Measurements from ENCODE around the gene P3H1.
"Not testable (repeated sequence)": the region's sequence is repeated elsewhere in the genome, so short reads cannot be mapped to it uniquely, and the experiment has no call there.

P3H1 gene, protein sequence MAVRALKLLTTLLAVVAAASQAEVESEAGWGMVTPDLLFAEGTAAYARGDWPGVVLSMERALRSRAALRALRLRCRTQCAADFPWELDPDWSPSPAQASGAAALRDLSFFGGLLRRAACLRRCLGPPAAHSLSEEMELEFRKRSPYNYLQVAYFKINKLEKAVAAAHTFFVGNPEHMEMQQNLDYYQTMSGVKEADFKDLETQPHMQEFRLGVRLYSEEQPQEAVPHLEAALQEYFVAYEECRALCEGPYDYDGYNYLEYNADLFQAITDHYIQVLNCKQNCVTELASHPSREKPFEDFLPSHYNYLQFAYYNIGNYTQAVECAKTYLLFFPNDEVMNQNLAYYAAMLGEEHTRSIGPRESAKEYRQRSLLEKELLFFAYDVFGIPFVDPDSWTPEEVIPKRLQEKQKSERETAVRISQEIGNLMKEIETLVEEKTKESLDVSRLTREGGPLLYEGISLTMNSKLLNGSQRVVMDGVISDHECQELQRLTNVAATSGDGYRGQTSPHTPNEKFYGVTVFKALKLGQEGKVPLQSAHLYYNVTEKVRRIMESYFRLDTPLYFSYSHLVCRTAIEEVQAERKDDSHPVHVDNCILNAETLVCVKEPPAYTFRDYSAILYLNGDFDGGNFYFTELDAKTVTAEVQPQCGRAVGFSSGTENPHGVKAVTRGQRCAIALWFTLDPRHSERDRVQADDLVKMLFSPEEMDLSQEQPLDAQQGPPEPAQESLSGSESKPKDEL

DNA sequence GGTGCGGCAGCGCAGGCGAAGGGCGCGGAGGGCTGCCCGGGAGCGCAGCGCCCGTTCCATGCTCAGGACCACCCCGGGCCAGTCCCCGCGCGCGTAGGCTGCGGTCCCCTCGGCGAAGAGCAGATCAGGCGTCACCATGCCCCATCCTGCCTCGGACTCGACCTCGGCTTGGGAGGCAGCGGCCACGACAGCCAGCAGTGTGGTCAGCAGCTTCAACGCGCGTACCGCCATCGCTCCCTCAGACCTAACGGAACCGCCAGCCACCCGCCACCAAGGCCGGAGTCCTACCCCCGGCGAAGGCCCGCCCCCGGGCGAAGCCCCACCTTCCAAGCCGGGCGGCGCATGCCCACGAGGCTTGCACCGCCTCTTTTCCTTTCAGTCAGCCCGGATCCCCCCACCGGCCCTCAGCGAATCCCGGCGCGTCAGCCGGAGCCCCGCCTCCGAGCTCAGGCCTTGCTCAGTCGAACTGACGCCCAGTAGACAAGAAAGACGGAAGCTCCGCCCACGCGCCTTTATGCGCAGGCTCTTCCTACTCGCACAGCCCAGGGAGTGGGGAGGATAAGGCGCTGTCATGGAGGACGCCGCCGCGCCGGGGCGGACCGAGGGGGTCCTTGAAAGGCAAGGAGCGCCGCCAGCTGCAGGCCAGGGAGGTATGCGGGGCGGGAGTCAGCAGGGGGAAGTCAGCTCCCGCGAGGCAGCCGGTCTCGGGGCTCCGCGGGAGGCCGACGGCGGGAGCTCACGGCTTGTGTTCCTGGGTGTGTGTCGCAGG is at the start of gene P3H1, which contains the start of gene C1orf50:
P3H1 (minus strand) TSS at position 288 of the 769 bp plus-strand sequence; CDS start at position 231, 57 bp downstream.
C1orf50 (plus strand) TSS at position 509 of the 769 bp plus-strand sequence; CDS start at position 572, 63 bp downstream.
- peak; percentile 99 for DNase-seq

DNA sequence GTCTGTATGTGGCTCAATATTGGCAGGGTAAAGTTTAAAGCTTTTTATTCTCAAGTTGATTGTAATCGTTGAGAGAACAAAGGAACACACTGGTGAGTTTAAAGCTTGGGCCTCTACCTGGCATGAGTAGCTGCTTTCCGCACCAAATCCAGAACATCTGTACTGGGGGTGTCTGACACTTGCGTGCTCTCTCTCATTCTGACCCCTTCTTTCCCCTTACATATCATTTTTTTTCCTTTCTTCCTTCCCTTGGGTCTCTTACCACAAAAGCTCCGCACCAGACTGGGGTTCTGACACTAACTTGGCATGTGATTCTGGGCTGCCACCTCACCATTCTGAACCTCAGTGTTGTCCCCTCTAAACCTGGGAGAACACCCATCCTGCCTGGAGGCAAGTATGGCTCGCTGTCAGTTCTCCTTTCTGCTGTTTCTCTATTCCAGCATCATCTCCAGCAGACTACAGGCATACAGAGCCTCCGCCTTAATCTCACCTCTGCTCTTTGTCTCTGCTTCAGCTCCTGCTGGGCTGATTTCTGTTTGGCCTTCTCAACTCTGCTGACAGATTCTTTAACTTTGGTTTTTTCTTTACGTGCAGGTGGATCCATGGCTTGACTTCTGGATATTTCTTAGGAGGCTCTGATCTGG is 49.2 kb upstream of the P3H1 start:
- DNase-seq, result peak; percentile 31

DNA sequence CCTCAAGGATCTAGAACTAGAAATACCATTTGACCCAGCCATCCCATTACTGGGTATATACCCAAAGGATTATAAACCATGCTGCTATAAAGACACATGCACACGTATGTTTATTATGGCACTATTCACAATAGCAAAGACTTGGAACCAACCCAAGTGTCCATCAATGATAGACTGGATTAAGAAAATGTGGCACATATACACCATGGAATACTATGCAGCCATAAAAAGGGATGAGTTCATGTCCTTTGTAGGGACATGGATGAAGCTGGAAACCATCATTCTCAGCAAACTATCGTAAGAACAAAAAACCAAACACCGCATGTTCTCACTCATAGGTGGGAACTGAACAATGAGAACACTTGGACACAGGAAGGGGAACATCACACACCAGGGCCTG is 48.0 kb upstream of the P3H1 start:
- not testable (repeated sequence) for DNase-seq

DNA sequence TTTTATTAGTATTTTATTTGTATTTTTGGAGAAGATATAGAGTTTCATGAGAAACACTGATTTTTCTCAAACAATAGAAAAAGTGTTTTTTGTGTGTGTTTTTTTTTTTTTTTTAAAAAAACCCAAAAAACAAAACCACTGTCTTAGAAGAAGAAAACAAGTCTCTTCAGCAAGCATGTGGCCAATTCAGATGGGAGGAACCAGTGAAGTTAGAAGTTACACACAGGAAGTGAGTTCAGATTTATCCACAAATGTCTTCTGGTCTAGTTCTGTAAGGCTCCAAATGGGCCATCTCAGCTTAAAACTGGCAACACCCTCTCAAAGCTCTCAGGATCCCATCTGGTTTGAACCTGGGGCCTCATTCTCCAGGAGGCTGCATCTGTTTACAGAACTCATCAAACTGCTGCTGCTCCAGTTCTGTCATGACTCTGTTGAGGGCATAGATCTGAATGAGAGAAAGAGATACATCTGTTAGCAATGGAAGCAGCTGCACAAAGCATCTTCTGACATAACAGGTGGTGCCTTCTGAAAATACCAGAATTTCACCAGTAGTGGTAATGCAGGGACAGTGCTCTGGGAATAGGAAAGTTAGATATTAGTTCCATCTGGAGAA is 40.3 kb upstream of the P3H1 start:
- DNase-seq, result no peak

DNA sequence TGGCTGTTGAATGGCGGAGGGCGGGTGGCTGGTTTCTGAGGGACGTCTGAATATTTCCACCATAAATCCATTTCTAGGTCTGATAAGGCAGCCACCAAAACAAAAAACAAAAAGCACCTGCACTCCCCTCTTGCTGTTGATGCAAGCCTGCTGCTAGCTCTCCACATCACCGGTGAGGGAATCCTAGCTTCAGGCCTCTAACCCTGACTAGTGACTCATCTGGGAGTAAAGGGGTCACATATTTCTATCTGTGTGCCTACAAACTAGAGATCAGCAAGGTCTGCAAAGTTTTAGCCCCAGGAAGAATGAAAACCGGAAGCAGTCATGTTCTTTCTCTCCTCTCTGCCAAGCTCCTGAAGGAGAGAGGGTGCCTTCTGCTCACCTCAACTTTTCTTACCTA is 39.8 kb upstream of the P3H1 start:
- DNase-seq, result no peak

DNA sequence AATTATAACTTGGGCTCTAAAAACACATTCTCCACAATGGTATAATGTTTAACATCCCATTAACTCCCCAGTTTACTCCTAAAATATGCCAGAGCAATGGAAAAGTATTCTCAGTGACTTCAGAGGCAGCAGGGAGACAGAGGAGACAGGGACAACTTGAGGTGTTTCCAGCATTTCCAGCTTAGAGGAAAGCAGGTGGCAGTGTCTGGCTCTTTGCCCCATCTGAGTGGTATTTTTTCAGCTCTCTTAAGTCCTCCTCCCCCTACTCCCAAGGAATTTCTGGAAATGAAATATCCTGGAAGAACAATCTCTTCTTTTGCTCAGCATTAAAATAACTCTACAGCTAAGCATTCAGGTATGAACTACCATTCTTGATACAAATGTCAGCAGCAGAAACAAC is 39.3 kb upstream of the P3H1 start:
- no peak for DNase-seq

DNA sequence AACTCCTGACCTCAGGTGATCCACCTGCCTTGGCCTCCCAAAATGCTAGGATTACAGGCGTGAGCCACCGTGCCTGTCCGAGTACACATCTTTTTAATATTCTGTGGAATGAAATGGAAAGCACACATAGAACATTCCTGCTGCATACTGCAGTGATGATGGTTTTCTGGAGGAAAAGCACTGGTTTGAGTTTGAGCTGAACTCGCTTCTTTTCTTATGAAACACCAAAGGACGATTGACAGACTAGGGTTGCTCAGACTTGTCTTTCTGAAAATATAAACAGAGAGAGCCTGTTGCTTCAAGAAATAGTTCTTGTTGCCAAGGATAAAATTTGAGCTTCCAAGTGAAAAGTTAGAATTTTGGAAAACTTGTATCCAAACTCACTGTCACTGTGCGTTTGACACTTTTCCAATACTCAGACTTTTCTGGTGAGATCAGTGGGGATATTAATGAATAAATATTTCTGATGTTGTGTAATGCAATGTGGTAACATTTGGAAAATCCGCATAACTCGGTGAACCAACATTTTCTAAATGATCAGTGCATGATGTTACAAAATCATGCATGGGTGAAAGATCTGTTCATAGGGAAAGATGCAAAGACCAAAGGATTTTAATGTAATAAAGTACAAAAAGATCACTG is 35.1 kb upstream of the P3H1 start:
- no peak for DNase-seq

DNA sequence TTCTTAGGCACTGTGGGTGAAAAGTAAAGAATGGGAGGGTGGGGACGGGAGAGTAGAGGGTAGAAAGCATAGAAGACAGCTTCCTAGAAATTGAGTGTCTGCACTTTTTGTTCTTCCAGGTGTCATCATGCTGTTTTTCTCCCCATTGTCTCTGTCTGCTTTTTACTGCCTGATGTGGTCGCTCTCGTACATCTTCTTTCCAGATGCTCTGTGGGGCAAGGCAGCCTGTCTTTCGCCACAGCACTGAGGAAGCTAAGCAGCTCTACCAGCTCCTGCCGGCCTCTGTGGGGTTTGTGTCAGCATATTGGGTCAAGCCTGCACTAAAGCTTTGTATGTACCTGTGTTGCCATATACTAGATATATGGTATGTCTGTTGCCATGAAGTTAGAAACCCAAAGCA is 31.2 kb upstream of the P3H1 start:
- no peak for DNase-seq

DNA sequence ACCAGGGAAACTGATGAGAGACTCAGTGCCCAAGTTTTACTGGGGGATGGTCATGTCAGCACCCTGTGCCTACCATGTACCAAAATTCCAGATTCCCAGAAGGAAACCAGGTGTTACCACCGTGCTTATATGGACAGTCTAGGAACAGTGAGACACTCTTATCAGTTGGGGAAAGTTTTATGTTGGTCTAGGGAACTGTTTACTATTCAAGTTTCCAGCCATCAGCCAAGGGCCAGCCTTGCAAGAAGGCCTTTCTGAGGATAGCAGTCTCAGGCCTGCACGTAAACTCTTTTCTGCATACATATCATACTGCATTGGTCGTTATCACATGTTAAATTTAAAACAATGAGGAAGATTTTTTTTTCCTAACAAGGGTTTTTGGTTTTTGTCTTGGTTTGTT is 30.6 kb upstream of the P3H1 start:
- DNase-seq, result no peak

DNA sequence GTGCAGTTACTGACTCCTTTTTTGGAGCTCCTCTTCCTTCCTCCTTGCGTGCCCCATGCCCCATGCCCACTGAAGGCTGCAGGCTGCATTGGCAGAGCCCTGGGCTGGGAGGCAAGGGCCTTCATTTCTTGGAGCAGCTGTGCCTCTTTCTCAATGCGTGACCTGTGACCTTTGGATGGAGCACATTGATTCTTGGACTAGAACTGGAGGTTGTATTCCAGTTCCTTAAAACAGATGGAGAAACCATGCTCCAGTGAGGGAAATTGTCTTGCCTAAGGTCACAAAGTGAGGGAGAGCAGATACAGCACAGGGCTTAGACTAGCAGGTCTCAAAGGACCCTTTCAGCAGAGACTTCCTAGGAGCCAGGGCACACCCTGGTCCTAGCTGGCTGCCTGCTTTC is 27.0 kb upstream of the P3H1 start:
- no peak for DNase-seq

DNA sequence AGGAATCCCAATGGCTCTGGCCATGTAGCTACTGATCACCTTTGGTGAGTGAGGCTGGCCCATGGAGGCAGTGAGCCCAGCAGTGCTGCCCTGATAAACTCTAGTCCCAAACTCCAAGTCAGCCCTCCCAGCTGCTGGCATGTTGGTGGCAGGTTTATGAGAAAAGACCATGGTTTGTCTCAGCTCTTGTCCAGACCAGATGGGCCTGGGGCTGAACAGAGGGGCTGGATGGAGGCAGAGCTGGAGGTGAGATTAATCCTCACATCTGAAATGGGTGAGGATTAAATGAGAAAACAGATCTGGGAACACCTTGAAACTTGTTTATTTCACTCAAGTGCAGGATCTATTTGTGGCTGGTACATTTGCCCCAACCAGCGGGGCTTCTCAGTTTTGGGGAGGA is 21.2 kb upstream of the P3H1 start:
- no peak for DNase-seq

DNA sequence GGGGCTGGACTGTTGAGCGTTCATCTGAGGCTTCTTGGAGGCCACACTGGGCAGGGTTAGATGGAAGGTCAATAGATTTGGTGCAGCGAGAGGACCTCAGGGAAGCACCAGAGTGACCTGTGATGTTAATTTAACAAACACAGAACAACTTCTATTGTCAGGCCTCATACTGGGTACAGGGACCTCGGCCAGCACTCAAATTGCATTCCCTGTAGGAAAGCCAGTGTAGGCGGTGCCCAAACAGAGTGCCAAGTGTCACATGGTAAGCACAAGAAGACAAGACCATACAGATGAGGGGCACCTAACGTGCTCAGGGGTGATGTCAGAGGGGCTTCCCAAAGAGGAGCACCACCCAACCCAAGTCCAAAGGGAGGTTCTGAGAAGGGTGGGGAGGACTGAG is 19.3 kb upstream of the P3H1 start:
- no peak for DNase-seq

DNA sequence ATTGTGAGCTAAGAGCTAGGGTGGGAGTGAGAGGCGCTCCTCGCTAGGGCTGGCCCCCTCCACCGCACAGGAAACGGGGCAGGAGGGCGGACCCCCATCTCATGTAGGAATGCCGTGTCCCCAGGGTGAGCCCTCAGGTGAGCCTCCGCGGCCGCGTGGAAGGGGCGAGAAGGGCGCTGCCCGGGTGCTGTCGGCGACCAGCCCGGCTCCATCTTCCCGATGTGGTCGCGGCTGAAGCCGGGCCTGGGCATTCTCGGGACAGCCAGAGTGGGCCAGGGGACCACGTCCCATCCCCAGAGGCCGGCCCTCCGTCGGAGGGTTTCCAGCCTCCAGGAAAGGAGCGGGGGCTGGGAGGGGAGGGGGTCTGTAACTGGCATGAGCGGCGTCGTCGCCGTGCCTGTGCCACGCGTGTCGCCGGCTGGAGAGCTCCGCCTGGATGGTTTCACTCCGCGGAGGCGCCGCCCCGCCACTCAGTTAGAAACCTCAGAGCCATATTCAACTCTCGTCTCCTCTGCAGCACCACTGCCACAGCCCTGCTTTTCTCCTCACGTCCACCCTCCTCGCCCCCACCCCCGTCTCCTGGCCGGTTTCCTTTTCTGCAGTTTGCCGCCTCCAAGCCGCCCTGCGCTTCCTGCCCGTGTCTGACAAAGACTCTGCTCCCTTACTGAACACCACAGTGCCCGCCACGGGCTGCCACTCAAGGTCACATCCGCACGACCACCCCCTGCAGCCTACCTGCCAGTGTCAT is 18.3 kb upstream of the P3H1 start, which contains the start of gene TMEM269:
TMEM269 (plus strand) TSS at position 46 of the 748 bp plus-strand sequence. CDS start 4,903 bp downstream, outside the sequence.
- no peak for DNase-seq

DNA sequence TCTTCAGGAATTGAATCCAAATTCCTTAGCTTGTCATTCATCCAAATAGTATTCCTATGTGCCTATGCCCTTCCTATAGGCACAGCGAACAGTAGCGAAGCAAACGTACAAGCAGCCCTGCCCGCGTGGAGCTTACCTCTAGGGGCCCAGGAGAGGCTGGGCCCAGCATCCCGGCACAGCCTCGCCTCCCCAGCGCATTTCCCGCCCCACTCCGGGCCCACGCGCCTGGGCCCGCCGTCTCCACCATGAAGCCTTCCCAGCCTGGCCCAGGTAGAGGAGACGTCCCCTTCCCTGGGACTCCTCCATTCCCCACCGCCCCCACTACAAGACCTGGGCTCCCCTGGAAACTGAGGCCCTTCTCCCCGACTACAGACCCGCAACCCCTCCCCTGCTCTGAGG is 17.7 kb upstream of the P3H1 start:
- DNase-seq, result no peak

DNA sequence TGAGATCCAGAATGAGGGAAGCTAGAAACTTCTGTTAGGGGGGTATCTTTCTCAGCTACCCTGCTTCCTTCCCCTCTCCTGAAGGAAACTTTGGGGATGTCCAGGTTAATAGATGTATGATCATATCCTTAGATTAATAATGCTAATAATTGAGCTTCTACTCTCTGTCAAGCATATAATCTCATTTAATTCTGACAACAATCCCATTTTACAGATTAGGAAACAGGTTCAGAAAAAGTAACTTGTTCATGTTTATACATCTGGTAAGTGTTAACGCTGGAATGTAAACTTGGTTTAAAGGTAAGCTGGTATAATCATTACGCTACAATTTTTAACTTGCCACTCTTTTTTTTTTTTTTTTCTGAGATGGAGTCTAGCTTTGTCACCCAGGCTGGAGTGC is 16.3 kb upstream of the P3H1 start:
- DNase-seq, result no peak

DNA sequence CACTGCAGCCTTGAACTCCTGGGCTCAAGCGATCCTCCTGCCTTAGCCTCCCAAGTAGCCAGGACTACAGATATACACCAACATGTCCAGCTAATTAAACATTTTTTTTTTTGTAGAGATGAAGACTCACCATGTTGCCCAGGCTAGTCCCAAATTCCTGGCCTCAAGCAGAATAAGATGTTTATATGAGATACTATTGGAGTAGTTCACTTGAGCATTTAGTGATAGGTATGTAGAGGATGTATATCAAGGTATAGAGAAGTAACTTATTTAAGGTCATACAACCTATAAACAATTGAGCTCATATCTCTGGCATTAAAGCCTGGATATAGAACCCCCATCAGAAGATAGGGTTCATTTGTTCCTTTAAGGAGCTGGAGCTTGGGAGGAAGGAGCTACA is 13.3 kb upstream of the P3H1 start:
- DNase-seq, result no peak

DNA sequence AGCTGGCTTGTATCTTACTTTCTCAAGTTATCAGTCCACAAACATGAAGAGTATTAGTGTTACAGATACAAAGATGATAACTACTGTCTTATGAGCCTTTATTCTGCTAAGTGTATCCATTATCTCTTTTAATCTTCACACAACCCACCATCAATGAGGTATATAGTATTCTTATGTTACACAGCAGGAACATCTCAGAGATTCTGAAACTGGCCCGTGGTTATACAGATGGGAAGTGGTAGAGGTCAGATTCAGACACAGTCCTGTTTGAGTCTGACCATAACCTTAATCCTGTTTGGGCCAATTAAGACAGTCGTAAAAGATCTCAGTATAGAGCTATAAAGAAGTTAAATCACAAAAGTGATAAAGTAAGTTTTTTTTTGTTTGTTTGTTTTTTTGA is 12.9 kb upstream of the P3H1 start:
- no peak for DNase-seq

DNA sequence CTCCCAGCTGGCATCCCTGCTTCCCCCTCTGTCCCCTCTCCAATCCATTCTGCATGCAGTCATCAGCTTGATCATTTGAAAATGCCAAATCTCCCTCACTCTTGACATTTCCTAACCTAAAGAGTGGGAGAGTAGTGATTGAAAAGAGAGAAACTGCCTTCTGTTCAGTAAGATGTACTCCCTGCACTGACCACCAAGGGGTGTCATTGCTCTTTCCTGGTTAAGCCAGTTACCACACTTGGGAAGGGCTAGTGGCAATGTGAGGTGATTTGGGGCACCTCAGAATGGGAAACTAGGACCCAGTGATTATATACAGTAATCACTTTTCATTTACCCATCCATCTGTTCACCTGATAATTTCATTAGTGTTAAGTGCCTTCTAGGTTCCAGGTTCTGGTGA is 11.0 kb upstream of the P3H1 start:
- DNase-seq, result peak; percentile 73

DNA sequence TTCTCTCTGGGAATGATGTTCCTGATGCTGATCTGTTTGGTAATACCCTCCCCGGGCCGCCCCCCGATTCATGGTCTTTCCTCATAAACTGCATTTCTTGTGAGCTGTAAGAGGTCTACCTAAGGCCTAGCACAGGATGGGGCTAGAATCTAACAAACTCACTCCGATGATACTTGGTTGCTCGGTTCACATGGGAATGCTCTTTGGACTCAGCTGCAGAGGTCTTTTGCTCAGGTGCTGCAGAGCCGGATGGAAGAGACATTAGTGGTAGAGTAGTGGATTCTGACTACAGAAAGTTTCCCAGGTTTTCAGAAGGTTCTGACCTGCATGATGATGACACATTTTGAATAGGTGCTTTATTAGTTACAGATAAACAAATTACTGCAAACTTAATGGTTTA is 9.7 kb upstream of the P3H1 start:
- no peak for DNase-seq

DNA sequence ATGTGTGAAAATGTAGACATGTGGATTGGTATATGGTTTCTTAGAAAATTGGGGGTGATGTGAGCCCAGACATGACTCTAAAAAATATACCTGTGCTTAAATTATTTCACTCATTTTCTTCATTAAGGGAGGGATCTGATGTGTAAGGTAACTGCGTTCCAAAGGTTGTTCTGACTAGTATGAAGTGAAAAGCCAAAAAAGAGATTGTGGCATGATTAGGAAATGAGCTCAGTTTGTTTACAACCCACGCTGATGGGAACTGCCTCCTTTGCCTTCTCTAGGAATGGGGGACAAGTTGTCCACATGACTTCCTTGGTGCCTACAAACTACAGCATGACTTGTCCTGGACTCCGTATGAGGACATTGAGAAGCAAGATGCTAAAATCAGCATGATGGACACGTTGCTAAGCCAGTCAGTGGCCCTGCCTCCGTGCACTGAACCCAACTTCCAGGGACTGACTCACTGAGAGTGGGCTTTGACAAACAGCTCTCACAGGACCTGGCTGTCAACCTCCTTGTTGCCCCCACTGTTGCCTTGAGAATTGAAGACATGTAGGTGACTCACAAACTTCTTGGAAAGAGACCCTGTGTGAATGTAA is 8.2 kb upstream of the P3H1 start:
- DNase-seq, result no peak

DNA sequence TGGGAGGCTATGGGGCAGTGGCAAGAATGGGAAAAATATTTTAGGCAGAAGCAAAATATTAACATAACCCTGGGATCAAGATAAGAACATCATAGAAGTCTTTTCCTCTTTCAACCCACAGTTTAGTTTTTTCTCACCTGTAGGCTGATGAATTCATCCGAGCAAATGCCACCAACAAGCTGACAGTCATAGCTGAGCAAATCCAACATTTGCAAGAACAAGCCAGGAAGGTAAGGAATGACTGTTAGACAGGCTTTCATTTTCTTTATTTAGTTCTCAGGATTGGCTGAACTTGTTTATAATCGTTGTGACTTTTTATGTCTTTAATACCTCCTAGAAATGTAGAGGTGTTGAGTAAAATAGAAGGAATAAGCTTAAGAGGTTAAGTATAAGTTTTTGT is 6.6 kb upstream of the P3H1 start:
- DNase-seq, result no peak

Measured in hematopoietic multipotent progenitor cell treated with erythropoietin and hydrocortisone succinate and interleukin-3 and kit ligand, for 8 days (in vitro differentiated cells).